GM19467 (cell line): ENCODE results near the gene PDZD8.
A peak's percentile ranks its signal among the peaks of the same experiment; 100 is the strongest.

ENCODE experiments used
- ATAC-seq: cut with Tn5 transposase; IDR thresholded peaks from one replicate; pipeline ENCODE4 v1.9.1; 2021; ENCODE audit warnings: mild to moderate bottlenecking, moderate library complexity; ENCODE audit not compliant: unreplicated experiment

Gene PDZD8

GRCh38 chr10:117261501-117261900 lies 113.7 kb downstream of the PDZD8 start:
- no peak for ATAC-seq

DNA sequence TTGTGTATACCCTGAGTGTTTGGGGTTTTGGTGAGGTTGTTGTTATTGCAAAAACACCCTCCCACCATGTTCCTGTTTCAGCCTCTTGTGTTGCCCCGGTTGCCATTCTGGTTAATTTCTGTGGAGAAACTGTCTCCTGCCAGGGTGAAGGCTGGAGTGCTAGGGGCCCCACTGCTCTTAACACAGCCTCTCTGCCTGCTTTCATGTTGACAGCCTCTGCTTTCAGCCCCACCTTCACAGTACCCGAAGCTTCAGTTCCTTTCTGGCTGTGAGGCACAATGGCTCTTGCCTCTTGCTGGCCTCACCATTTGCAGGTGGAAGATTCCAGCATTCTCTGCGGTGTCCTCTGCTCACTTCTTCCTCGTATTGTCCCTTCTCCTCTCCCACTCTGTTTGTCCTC lies 115.2 kb downstream of the PDZD8 start:
- no peak for ATAC-seq

DNA sequence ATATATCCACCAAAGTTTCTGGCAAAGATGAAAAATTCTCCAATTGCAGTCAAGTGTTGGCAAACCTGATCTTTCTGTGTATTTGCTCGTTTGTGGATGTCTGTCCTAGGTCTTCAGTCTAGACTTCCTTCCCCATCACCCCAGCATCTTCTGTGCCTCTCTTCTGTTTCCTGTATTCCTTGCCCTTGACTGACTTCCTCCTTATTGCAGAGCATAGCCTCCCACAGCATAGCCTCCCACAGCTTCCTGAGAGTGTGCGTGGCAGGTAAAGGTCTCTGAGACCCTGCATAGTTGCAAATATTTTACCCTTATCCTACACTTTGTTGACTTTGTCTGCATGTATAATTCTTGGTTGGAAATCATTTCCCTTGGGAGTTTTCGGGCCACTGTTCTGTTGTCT lies 116.0 kb downstream of the PDZD8 start:
- ATAC-seq = no peak

DNA sequence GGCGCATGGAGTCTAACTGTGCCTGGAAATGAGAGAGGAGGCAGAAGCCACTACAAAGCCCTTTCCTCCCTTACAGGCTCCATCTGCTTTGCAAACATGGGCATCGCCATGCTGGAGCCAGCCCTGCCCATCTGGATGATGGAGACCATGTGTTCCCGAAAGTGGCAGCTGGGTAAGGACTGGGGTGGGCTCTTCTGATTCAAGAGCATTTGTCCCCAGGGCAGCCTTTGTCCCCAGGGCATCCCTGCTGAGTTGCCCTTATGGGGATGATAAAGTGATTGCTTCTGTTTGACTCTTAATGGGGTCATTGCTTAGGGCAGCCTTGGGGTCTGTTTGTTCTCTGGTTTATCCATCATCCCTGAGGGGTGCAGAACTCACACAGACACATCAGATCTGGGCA lies 117.5 kb downstream of the PDZD8 start:
- ATAC-seq = no peak

- no peak for ATAC-seq
Observed at GRCh38 chr10:117256910-117257309, 118.3 kb downstream of the PDZD8 start.

GRCh38 chr10:117255835-117256460 lies 119.3 kb downstream of the PDZD8 start:
- no peak for ATAC-seq

GRCh38 chr10:117254774-117255735 lies 120.2 kb downstream of the PDZD8 start:
- ATAC-seq = no peak

GRCh38 chr10:117254338-117254737 lies 120.9 kb downstream of the PDZD8 start:
- ATAC-seq = no peak

GRCh38 chr10:117253908-117254307 lies 121.3 kb downstream of the PDZD8 start:
- ATAC-seq = no peak

DNA sequence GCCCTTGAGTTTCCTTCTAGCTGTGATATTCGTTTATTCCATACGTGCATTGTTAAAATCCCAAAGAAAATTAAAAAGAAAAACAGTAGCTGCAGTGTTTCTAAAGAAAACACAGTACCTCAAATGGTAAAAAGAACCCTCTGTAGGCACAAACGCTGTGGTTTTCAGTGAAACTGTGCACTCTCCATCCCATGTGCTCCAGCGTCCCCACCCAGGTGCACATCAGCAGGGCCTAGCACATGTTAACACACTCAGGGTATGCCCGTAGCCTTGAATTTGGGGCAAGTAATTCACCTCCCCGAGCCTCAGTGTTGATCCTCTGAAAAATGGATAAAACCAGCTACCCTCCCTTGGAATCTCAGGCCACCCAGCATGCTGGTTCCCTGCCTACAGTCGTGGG lies 124.8 kb downstream of the PDZD8 start:
- ATAC-seq = no peak

- ATAC-seq = peak; percentile 71
Observed at GRCh38 chr10:117249493-117250093, 125.6 kb downstream of the PDZD8 start.

DNA sequence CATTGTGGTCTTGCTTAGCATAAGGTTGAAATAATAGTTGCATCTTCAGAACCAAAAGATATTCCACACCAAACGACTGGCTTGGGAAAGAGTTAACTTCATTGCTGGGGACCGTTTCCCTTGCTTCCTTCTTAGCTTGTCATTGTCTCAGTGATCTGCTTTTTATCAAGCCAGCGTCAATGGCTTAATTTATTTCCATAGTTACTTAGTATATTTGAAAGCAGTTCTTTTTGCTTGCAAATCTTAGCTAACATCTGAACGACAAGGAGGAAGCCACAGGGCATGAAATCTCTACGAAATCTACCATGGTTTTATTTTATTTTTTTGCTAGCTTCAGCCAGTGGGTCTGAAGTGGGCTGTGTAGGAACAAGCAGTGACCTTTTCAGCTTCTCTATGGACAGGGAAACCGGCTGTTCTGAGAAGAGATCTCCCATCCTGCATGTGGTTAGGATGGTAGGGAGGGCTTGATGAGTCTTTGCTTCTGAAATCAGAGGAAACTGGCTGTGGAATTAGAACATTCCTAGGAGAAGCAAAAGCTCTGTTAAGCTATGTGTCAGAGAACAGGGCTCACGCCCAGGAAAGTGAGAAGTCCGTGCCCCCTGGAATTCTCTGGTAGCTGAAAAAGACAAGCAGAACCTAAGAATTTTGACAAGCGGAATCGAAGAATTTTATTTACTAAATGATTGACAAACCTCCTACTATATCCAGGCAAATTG lies 126.3 kb downstream of the PDZD8 start:
- ATAC-seq = no peak

DNA sequence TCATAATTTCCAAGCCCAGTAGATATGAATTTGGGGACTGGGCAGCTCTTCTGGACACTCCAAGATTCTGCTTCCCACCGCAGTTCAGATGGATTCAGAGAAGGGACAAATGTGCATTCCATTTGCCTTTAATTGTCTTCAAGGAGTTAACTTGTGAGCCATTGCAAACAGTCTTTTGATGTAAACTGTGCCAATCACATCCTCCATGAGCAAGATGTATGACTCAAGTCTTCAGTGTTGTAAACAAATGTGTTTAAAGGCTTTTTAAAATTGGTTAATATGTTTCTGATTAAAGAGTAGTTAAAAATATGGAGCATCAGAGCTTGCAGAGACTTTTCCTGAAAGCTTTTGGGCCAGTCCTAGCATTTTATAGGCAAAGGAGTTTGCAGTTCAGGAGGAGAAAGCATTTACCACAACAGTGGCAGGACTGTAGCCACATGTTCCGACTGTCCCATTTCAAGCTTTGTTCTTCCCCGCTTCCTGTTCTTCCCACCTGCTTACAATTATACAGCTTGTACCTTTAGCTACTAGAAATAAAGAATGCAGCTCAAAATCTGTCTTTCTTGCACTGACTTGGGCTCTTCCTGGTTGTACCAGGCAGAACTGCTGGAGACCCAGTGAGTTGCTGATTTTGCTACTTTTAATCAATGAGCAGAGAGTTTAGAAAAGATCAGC lies 128.1 kb downstream of the PDZD8 start:
- no peak for ATAC-seq

GRCh38 chr10:117242463-117242832 lies 132.8 kb downstream of the PDZD8 start:
- ATAC-seq = no peak

DNA sequence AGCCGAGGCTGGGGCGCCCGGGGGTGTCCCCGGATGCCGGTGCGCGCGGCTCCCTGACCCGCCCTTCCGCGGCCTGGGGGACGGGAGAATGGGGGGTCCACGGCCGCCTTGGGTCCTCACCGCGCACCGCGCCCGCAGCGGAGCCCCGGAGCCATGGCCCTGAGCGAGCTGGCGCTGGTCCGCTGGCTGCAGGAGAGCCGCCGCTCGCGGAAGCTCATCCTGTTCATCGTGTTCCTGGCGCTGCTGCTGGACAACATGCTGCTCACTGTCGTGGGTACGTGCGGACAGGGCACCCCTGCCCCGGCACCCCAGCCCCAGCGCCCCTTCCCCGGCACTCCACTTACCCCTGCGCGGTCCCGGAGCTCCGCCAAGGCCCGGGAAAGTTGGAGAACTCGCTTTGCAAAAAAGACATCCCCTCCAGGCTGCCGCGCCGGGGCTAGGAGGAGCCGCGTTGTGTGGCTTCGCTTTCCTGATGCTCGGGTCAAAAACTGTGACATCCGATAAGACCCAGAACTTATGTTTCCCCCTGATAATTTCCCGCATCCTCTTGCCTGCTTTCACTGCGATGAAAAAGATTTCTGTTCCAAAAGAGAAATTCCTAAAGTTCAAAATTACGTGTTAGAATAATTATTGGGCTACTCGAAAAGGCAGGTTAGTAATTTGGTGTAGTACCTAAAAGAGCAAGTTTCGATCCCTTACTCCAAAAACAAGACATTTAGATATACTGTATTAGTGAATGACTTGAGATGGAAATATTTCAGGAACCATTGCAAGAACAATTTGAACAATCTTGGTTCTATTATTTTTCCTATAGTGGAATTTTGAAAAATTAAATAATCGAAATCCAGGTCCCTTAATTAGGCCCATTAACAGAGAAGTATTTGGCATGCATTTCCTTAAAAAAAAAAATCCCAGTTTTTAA lies 133.4 kb downstream of the PDZD8 start:
- ATAC-seq = no peak

DNA sequence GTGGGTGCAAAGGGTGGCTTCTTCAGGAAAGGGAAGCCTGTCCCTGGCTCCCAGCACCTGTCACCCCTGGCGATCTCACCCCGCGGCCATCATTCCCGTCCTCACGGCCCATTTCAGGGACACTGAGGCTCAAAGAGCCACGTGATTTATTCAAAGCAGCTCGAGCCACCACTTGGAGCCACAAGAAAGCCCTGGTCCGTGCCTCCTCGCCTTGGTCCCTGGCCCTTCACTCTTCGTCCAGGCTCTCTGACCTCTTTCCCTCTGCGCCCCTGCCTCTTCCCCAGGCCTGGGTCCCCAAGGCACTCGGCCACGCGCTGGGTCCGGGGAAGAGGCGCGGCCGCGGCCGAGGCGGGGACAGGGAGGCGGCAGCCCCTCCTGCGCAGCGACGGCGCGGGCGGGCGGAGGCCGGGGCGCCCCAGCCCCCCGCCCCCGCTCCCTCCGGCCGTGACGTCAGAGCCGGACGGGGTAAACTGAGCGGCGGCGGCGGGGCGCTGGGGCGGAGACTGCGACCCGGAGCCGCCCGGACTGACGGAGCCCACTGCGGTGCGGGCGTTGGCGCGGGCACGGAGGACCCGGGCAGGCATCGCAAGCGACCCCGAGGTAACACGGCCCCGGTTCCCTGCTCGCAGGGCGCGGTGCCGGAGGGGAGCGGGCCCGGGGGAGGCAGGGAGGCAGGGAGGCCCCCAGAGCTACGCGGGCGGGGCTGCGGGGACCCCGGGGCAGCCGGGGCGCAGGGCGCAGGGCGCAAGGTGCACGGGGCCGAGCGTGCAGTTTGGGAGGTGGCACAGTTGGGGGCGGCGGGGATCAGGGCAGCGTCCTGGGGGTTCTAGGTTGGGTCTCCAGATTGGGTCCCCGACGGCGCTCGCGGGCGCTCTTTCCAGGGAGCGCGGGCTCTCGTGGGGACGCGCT lies 134.4 kb downstream of the PDZD8 start, which contains the start of gene SLC18A2:
TSS of gene SLC18A2 (plus strand) at position 494 of the 909 bp plus-strand sequence. CDS start 580 bp downstream, outside the sequence.
- ATAC-seq = no peak

- ATAC-seq = no peak
Observed at GRCh38 chr10:117239721-117240620, 135.3 kb downstream of the PDZD8 start.
